Measurements from ENCODE around the gene FAM181A.

Gene FAM181A

GRCh38 chr14:93901813-93902212, 25.3 kb upstream of the FAM181A start:
- H4K91ac ChIP-seq (ENCODE audit: low read depth, low read length): no peak overlapping the region
- no peak for DNase-seq
- H3K4me2 ChIP-seq (ENCODE audit: low read length): no peak overlapping the region
- no peak overlapping the region for H3K23ac ChIP-seq (ENCODE audit: low read length)
- H2AFZ ChIP-seq (ENCODE audit: insufficient read depth, low read length, poor library complexity): no peak overlapping the region
- WGBS (ENCODE audit: extremely low coverage, insufficient coverage, insufficient read length): no CpG with 5 or more reads among the region's 6 CpGs
- no peaks in the 10 kb centered on the region for H3K36me3 ChIP-seq (ENCODE audit: control insufficient read depth in 1 of 2, insufficient read depth in 2 of 2, low read length in 2 of 2)
- no peak overlapping the region for H2AK5ac ChIP-seq (ENCODE audit: low read length)
- no peak overlapping the region for H4K8ac ChIP-seq (ENCODE audit: low read depth, low read length)
- H3K4ac ChIP-seq (ENCODE audit: low read depth, low read length): no peak overlapping the region
- no peaks in the 10 kb centered on the region for H3K4me1 ChIP-seq (ENCODE audit: control insufficient read depth in 1 of 2, insufficient read depth in 2 of 2, low read length in 2 of 2)
- H2BK12ac ChIP-seq (ENCODE audit: low read length): no peak overlapping the region
- H4K12ac ChIP-seq (ENCODE audit: low read depth, low read length): no peak overlapping the region
- no peak overlapping the region for H3K14ac ChIP-seq (ENCODE audit: low read length)
- no peaks in the 10 kb centered on the region for H3K27me3 ChIP-seq (ENCODE audit: insufficient read depth, low read length)
- H3K27ac ChIP-seq (ENCODE audit: low read depth, low read length): no peak overlapping the region
- H3K18ac ChIP-seq (ENCODE audit: low read length): no peak overlapping the region
- H3K4me3 ChIP-seq (ENCODE audit: low read depth, low read length): no peak overlapping the region
- no peak overlapping the region for H2BK5ac ChIP-seq (ENCODE audit: low read depth, low read length, poor library complexity)
- peaks cover 2% of the 10 kb centered on the region for H3K9me3 ChIP-seq (ENCODE audit: insufficient read depth, low read depth, low read length)
- peaks cover 2% of the 10 kb centered on the region for H3K79me1 ChIP-seq (ENCODE audit: low read length)
- no peak overlapping the region for H3K9ac ChIP-seq (ENCODE audit: low read length)
- H2BK120ac ChIP-seq (ENCODE audit: insufficient read depth, low read length, poor library complexity): no peak overlapping the region
- H3K79me2 ChIP-seq (ENCODE audit: control insufficient read depth, insufficient read depth, low read length, poor library complexity): no peaks in the 10 kb centered on the region

- H3K4ac ChIP-seq (ENCODE audit: low read depth, low read length): no peak overlapping the region
- no peak overlapping the region for H4K91ac ChIP-seq (ENCODE audit: low read depth, low read length)
- no peak overlapping the region for H3K4me3 ChIP-seq (ENCODE audit: low read depth, low read length)
- WGBS (ENCODE audit: extremely low coverage, insufficient coverage, insufficient read length): no CpG with 5 or more reads among the region's 13 CpGs
- H2BK120ac ChIP-seq (ENCODE audit: insufficient read depth, low read length, poor library complexity): no peak overlapping the region
- no peaks in the 10 kb centered on the region for H3K79me2 ChIP-seq (ENCODE audit: control insufficient read depth, insufficient read depth, low read length, poor library complexity)
- no peak overlapping the region for H3K18ac ChIP-seq (ENCODE audit: low read length)
- H4K12ac ChIP-seq (ENCODE audit: low read depth, low read length): no peak overlapping the region
- H3K14ac ChIP-seq (ENCODE audit: low read length): no peak overlapping the region
- H3K4me1 ChIP-seq (ENCODE audit: control insufficient read depth in 1 of 2, insufficient read depth in 2 of 2, low read length in 2 of 2): no peaks in the 10 kb centered on the region
- no peak overlapping the region for H3K4me2 ChIP-seq (ENCODE audit: low read length)
- H4K8ac ChIP-seq (ENCODE audit: low read depth, low read length): no peak overlapping the region
- no peak overlapping the region for H3K23ac ChIP-seq (ENCODE audit: low read length)
- no peak overlapping the region for H2BK5ac ChIP-seq (ENCODE audit: low read depth, low read length, poor library complexity)
- H3K9me3 ChIP-seq (ENCODE audit: insufficient read depth, low read depth, low read length): peaks cover 3% of the 10 kb centered on the region
- no peak overlapping the region for H2AK5ac ChIP-seq (ENCODE audit: low read length)
- H3K79me1 ChIP-seq (ENCODE audit: low read length): peaks cover 2% of the 10 kb centered on the region
- H3K27ac ChIP-seq (ENCODE audit: low read depth, low read length): no peak overlapping the region
- no peak overlapping the region for H2BK12ac ChIP-seq (ENCODE audit: low read length)
- H3K27me3 ChIP-seq (ENCODE audit: insufficient read depth, low read length): no peaks in the 10 kb centered on the region
- DNase-seq: no peak
- no peak overlapping the region for H2AFZ ChIP-seq (ENCODE audit: insufficient read depth, low read length, poor library complexity)
- no peaks in the 10 kb centered on the region for H3K36me3 ChIP-seq (ENCODE audit: control insufficient read depth in 1 of 2, insufficient read depth in 2 of 2, low read length in 2 of 2)
- no peak overlapping the region for H3K9ac ChIP-seq (ENCODE audit: low read length)
Measured at GRCh38 chr14:93902619-93903307, 24.4 kb upstream of the FAM181A start.

DNA sequence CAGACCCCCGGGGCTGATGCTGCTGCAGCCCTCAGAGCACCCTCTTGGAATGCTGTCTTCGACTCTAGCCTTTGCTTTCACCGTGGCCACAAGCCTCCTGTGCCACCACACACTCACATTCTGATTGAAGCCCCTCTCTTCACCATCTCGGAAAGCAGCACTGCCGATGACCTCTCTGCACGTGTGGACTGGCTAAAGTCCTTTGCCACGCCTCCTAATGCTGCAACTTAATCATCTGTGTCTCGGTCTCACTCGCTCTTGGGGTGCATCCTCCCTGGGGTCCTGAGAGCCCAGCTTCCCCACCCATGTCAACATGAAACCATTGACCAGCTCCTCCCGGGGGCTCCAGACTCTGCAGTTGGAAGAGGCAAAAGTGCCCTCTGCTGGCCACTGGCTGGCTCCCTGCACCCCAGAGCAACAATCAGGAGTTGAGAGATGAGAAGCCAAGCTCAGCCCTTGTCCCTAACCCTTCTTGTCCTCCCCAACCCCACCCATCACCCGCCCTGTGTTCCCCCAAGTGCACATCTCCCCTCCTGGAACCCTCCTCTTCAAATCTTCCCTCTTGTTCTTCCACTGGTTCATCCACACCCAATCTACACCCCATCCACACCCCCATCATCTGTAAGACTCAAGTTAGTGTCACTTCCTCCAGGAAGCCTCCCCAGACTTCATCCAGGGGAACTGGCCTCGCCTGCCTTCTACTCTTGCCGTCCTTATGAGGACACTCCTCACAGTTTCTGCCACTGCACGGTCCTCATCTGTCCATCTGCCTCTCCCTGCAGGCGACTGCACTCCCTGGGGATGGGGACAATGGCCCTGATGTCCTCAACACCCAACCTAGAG, 23.6 kb upstream of the FAM181A start:
- Histone ChIP-seq H3K23ac (ENCODE audit: low read length) (no peak overlapping the region), H2AK5ac (ENCODE audit: low read length) (no peak overlapping the region), H3K4me1 (ENCODE audit: control insufficient read depth in 1 of 2, insufficient read depth in 2 of 2, low read length in 2 of 2) (no peaks in the 10 kb centered on the region), H3K9ac (ENCODE audit: low read length) (no peak overlapping the region), H3K27ac (ENCODE audit: low read depth, low read length) (no peak overlapping the region), H4K8ac (ENCODE audit: low read depth, low read length) (no peak overlapping the region), H3K4me3 (ENCODE audit: low read depth, low read length) (no peak overlapping the region), H2BK5ac (ENCODE audit: low read depth, low read length, poor library complexity) (no peak overlapping the region), H3K14ac (ENCODE audit: low read length) (no peak overlapping the region), H2BK12ac (ENCODE audit: low read length) (no peak overlapping the region), H2AFZ (ENCODE audit: insufficient read depth, low read length, poor library complexity) (no peak overlapping the region), H4K12ac (ENCODE audit: low read depth, low read length) (no peak overlapping the region), H3K79me1 (ENCODE audit: low read length) (peaks cover 2% of the 10 kb centered on the region), H3K9me3 (ENCODE audit: insufficient read depth, low read depth, low read length) (peaks cover 3% of the 10 kb centered on the region), H2BK120ac (ENCODE audit: insufficient read depth, low read length, poor library complexity) (no peak overlapping the region), H3K27me3 (ENCODE audit: insufficient read depth, low read length) (no peaks in the 10 kb centered on the region), H3K18ac (ENCODE audit: low read length) (no peak overlapping the region), H3K36me3 (ENCODE audit: control insufficient read depth in 1 of 2, insufficient read depth in 2 of 2, low read length in 2 of 2) (no peaks in the 10 kb centered on the region), H3K79me2 (ENCODE audit: control insufficient read depth, insufficient read depth, low read length, poor library complexity) (no peaks in the 10 kb centered on the region), H3K4me2 (ENCODE audit: low read length) (no peak overlapping the region), H4K91ac (ENCODE audit: low read depth, low read length) (no peak overlapping the region), H3K4ac (ENCODE audit: low read depth, low read length) (no peak overlapping the region)
- no CpG with 5 or more reads among the region's 15 CpGs for WGBS (ENCODE audit: extremely low coverage, insufficient coverage, insufficient read length)
- peak in 1 of 2 donors; percentile 6 for DNase-seq

- Histone ChIP-seq H4K91ac (ENCODE audit: low read depth, low read length) (no peak overlapping the region), H3K4me1 (ENCODE audit: control insufficient read depth in 1 of 2, insufficient read depth in 2 of 2, low read length in 2 of 2) (no peaks in the 10 kb centered on the region), H3K79me1 (ENCODE audit: low read length) (peaks cover 2% of the 10 kb centered on the region), H2BK120ac (ENCODE audit: insufficient read depth, low read length, poor library complexity) (no peak overlapping the region), H3K27ac (ENCODE audit: low read depth, low read length) (no peak overlapping the region), H3K36me3 (ENCODE audit: control insufficient read depth in 1 of 2, insufficient read depth in 2 of 2, low read length in 2 of 2) (no peaks in the 10 kb centered on the region), H3K4me2 (ENCODE audit: low read length) (no peak overlapping the region), H3K27me3 (ENCODE audit: insufficient read depth, low read length) (no peaks in the 10 kb centered on the region), H3K79me2 (ENCODE audit: control insufficient read depth, insufficient read depth, low read length, poor library complexity) (no peaks in the 10 kb centered on the region), H3K9ac (ENCODE audit: low read length) (no peak overlapping the region), H3K4me3 (ENCODE audit: low read depth, low read length) (no peak overlapping the region), H2BK5ac (ENCODE audit: low read depth, low read length, poor library complexity) (no peak overlapping the region), H4K12ac (ENCODE audit: low read depth, low read length) (no peak overlapping the region), H4K8ac (ENCODE audit: low read depth, low read length) (no peak overlapping the region), H2AK5ac (ENCODE audit: low read length) (no peak overlapping the region), H2BK12ac (ENCODE audit: low read length) (no peak overlapping the region), H3K4ac (ENCODE audit: low read depth, low read length) (no peak overlapping the region), H3K18ac (ENCODE audit: low read length) (no peak overlapping the region), H2AFZ (ENCODE audit: insufficient read depth, low read length, poor library complexity) (no peak overlapping the region), H3K23ac (ENCODE audit: low read length) (no peak overlapping the region), H3K9me3 (ENCODE audit: insufficient read depth, low read depth, low read length) (peaks cover 3% of the 10 kb centered on the region), H3K14ac (ENCODE audit: low read length) (no peak overlapping the region)
- WGBS (ENCODE audit: extremely low coverage, insufficient coverage, insufficient read length): no CpG with 5 or more reads among the region's 4 CpGs
- no peak for DNase-seq
Measured at GRCh38 chr14:93905623-93906022, 21.5 kb upstream of the FAM181A start.

Data from trophoblast cell (in vitro differentiated cells and primary cell).